HepG2 (cell line): Measurements from ENCODE around the gene HDAC4. TPM values are rescaled to one million over a fixed set of nuclear protein-coding genes. Genes with fewer than 3 reads are reported as not detected.

Experiments
- ATAC-seq: fragments of 200-7000 bp; cut with Tn5 transposase; 3 replicates; pipeline ENCODE4 v1.9.1; 2020; ENCODE audit warnings: mild to moderate bottlenecking, moderate library complexity
- BruUV-seq: library from RNA; stranded (reverse); fragments of 400-500 nt; replicated peaks from 2 replicates; lab custom pipeline; 2021; lab: Mats Ljungman, UMichigan
- CTCF ChIA-PET: fragments of 300-600 bp; formaldehyde crosslinking; extraction: SDS; loops from one replicate; lab custom pipeline; 2021; ENCODE audit warnings: low total read pairs, inconsistent platforms, low intra/inter-chr PET ratio; lab: Yijun Ruan, JAX
- POLR2A ChIA-PET: fragments of 350-600 bp; sonication (Branson Sonifier 250); formaldehyde crosslinking; loops from one replicate; lab custom pipeline; 2020; ENCODE audit warnings: antibody characterized with exemption, inconsistent platforms; lab: Yijun Ruan, JAX
- DNase-seq: peaks from one replicate; pipeline ENCODE4 v3.0.0-alpha.2; 2015; ENCODE audit warnings: low spot score
- FAIRE-seq: peaks from 3 replicates; lab custom pipeline; 2011; peaks lifted over from hg19 to GRCh38; lab: Jason Lieb, UNC
- H2AFZ ChIP-seq: one replicate; pipeline ENCODE4 v1.6.1; 2011; ENCODE audit warnings: low read length, inconsistent platforms
- H3K27ac ChIP-seq: fragments of 300-600 bp; 3 replicates; pipeline ENCODE4 v1.8.0; 2011; ENCODE audit warnings: mixed run types, mild to moderate bottlenecking, mixed read lengths, low read length, inconsistent platforms; ENCODE audit not compliant: insufficient read depth; ENCODE audit errors: extremely low read length
- H3K27me3 ChIP-seq, 2 experiments: fragments of 200-600 bp in 1 of 2; 2 replicates in 1 of 2; 3 replicates in 1 of 2; pipeline versions ENCODE4 v1.6.0 to v1.8.0; 2011; ENCODE audit warnings: low read length in 2 of 2, mild to moderate bottlenecking in 2 of 2, moderate library complexity in 2 of 2, inconsistent platforms in 1 of 2; ENCODE audit not compliant: insufficient read depth in 2 of 2, control insufficient read depth in 1 of 2
- H3K36me3 ChIP-seq, 2 experiments: fragments of 200-600 bp in 1 of 2; replicated peaks in 1 of 2; 2 replicates in 1 of 2; 3 replicates in 1 of 2; pipeline versions ENCODE4 v1.5.1 to v1.8.0; 2011; ENCODE audit warnings: low read length in 2 of 2, inconsistent platforms in 1 of 2; ENCODE audit not compliant: insufficient read depth in 2 of 2, control insufficient read depth in 1 of 2
- H3K4me1 ChIP-seq: 2 replicates; pipeline ENCODE4 v1.5.1; 2012; ENCODE audit warnings: low read length, inconsistent platforms; ENCODE audit not compliant: insufficient read depth
- H3K4me2 ChIP-seq: 2 replicates; pipeline ENCODE4 v1.6.0; 2011; ENCODE audit warnings: low read depth, low read length, inconsistent platforms
- H3K4me3 ChIP-seq, 3 experiments: fragments of 200-600 bp in 1 of 3; sonication (generic), shearing (Covaris generic) in 1 of 3; replicated peaks in 1 of 3; 2 replicates each; pipeline ENCODE4 v1.5.1; 2011 to 2016; ENCODE audit warnings: low read length in 3 of 3, inconsistent platforms in 2 of 3, low read depth in 2 of 3, mild to moderate bottlenecking in 2 of 3, control low read depth in 1 of 3, mixed read lengths in 1 of 3; ENCODE audit not compliant: insufficient read depth in 1 of 3
- H3K79me2 ChIP-seq: one replicate; pipeline ENCODE4 v1.6.1; 2011; ENCODE audit warnings: low read length, inconsistent platforms; ENCODE audit not compliant: insufficient read depth
- H3K9ac ChIP-seq: 2 replicates; pipeline ENCODE4 v1.6.0; 2011; ENCODE audit warnings: mild to moderate bottlenecking, low read depth, low read length, inconsistent platforms; ENCODE audit not compliant: insufficient read depth
- H3K9me3 ChIP-seq: 2 replicates; pipeline ENCODE4 v1.5.1; 2012; ENCODE audit warnings: mild to moderate bottlenecking, low read length
- H4K20me1 ChIP-seq: 2 replicates; pipeline ENCODE4 v1.6.0; 2011; ENCODE audit warnings: inconsistent platforms, mild to moderate bottlenecking, low read length, moderate library complexity; ENCODE audit not compliant: insufficient read depth
- ZBTB42 ChIP-seq: sonication (generic); formaldehyde crosslinking; IDR thresholded peaks from 2 replicates; pipeline ENCODE4 v1.5.0; 2020; ENCODE audit warnings: mild to moderate bottlenecking, missing genetic modification reagents
- WGBS: methylation state at CpG from one replicate; pipeline ENCODE4 v1.1.6; 2017; ENCODE audit warnings: low lambda C conversion rate; 5-methylcytosine and 5-hydroxymethylcytosine counted together
- in situ Hi-C: cut with HindIII; loops from 2 replicates; pipeline ENCODE4 v1.10.0; 2017; ENCODE audit warnings: low pct_unique_long_range_greater_than_20kb; ENCODE audit not compliant: extremely low pct_ligation_motif_present
- intact Hi-C: fragments of 100-400 bp; cut with micrococcal nuclease; formaldehyde crosslinking; loops from one replicate; pipeline ENCODE4 v1.10.0; 2022; ENCODE audit not compliant: unreplicated experiment
- polyA plus RNA-seq, 8 experiments: library from polyadenylated mRNA; depleted of rRNA in 3 of 8; stranded (reverse) in 7 of 8; unstranded in 1 of 8; fragments of >200 nt; fragmentation: Illumina TruSeq in 4 of 8; extraction: Trizol in 4 of 8; gene quantifications; 2 replicates each; pipeline versions ENCODE4 v1.2.1 to v1.2.3, GENCODE V29; 2011 to 2016; ENCODE audit warnings: low read depth in 4 of 8, missing spikeins in 1 of 8, mixed read lengths in 1 of 8; ENCODE audit not compliant: insufficient read depth in 1 of 8
- total RNA-seq, 5 experiments: library from RNA; depleted of rRNA; stranded (reverse); fragments of >200 nt; fragmentation: Illumina TruSeq; extraction: Trizol; gene quantifications; 2 replicates each; pipeline ENCODE4 v1.2.3, GENCODE V29; 2016; ENCODE audit warnings: low read depth in 1 of 5
- TF ChIP-seq, protein P1 (sequence below): sonication (generic); formaldehyde crosslinking; IDR thresholded peaks from 2 replicates; pipeline ENCODE4 v1.4.0; 2020; ENCODE audit warnings: missing genetic modification reagents
- TF ChIP-seq, protein P2 (sequence below): sonication (generic); formaldehyde crosslinking; IDR thresholded peaks from 2 replicates; pipeline ENCODE4 v1.4.0; 2020; ENCODE audit warnings: missing genetic modification reagents, mild to moderate bottlenecking, borderline replicate concordance

Gene HDAC4
- total and polyA plus RNA-seq, 2 of the 13 experiments (the other 11 are each of a cell fraction or from before 2014, with no cell fraction given), result 10.1 to 11.5 TPM

GRCh38 chr2:239259603-239260298 lies 141.1 kb downstream of the HDAC4 start:
- FAIRE-seq (no peak), DNase-seq (no peak), ATAC-seq (no peak)
- H3K4me1 ChIP-seq, result peaks cover 37% of the 10 kb centered on the region
- no peak overlapping the region for H3K4me3 ChIP-seq
- H3K27ac ChIP-seq, result no peak overlapping the region
- H3K9me3 ChIP-seq, result no peaks in the 10 kb centered on the region
- TF ChIP-seq, protein P1, sequence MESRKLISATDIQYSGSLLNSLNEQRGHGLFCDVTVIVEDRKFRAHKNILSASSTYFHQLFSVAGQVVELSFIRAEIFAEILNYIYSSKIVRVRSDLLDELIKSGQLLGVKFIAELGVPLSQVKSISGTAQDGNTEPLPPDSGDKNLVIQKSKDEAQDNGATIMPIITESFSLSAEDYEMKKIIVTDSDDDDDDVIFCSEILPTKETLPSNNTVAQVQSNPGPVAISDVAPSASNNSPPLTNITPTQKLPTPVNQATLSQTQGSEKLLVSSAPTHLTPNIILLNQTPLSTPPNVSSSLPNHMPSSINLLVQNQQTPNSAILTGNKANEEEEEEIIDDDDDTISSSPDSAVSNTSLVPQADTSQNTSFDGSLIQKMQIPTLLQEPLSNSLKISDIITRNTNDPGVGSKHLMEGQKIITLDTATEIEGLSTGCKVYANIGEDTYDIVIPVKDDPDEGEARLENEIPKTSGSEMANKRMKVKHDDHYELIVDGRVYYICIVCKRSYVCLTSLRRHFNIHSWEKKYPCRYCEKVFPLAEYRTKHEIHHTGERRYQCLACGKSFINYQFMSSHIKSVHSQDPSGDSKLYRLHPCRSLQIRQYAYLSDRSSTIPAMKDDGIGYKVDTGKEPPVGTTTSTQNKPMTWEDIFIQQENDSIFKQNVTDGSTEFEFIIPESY (CRISPR knock-in tag), result peak; percentile 84
- TF ChIP-seq ZBTB42 (CRISPR knock-in tag), result no peak
- TF ChIP-seq, protein P2, sequence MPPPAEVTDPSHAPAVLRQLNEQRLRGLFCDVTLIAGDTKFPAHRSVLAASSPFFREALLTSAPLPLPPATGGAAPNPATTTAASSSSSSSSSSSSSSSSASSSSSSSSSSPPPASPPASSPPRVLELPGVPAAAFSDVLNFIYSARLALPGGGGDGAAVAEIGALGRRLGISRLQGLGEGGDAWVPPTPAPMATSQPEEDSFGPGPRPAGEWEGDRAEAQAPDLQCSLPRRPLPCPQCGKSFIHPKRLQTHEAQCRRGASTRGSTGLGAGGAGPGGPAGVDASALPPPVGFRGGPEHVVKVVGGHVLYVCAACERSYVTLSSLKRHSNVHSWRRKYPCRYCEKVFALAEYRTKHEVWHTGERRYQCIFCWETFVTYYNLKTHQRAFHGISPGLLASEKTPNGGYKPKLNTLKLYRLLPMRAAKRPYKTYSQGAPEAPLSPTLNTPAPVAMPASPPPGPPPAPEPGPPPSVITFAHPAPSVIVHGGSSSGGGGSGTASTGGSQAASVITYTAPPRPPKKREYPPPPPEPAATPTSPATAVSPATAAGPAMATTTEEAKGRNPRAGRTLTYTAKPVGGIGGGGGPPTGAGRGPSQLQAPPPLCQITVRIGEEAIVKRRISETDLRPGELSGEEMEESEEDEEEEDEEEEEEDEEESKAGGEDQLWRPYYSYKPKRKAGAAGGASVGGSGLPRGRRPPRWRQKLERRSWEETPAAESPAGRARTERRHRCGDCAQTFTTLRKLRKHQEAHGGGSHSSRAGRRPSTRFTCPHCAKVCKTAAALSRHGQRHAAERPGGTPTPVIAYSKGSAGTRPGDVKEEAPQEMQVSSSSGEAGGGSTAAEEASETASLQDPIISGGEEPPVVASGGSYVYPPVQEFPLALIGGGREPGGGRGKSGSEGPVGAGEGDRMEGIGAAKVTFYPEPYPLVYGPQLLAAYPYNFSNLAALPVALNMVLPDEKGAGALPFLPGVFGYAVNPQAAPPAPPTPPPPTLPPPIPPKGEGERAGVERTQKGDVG, result 0 out of 2 replicates have a peak, but pooled peaks have one; percentile 52
- H3K27me3 ChIP-seq, result no peaks in the 10 kb centered on the region
- peaks cover 12% of the 10 kb centered on the region; the same call in 1 of the 2 replicates for H4K20me1 ChIP-seq
- CTCF ChIA-PET, result no interaction called here
- 92% methylated on average over 18 of the region's 18 CpGs for WGBS
- H3K36me3 ChIP-seq, result no peaks in the 10 kb centered on the region
- H2AFZ ChIP-seq, result no peak overlapping the region
- BruUV-seq, result no TSS peak
- peaks cover 39% of the 10 kb centered on the region for H3K79me2 ChIP-seq
- no peak overlapping the region for H3K4me2 ChIP-seq
- POLR2A ChIA-PET, result no interaction called here
- in situ Hi-C loops (no loop called here), intact Hi-C loops (no loop called here)
- no peak overlapping the region for H3K9ac ChIP-seq
